Neuronal stem cell (in vitro differentiated cells): Measurements from ENCODE around the gene BCAS3.
A peak's percentile ranks its signal among the peaks of the same experiment; 100 is the strongest.

Experiments
- DNase-seq: peaks from one replicate; pipeline ENCODE4 v3.0.0-alpha.2; 2013; ENCODE audit warnings: low spot score
- H2AFZ ChIP-seq: one replicate; pipeline ENCODE4 v1.6.1; 2013; ENCODE audit warnings: mild to moderate bottlenecking, low read length, inconsistent platforms
- H2AK5ac ChIP-seq: 2 replicates; pipeline ENCODE4 v1.6.1; 2013; ENCODE audit warnings: low read depth, mild to moderate bottlenecking, inconsistent platforms, low read length, moderate library complexity, mixed read lengths
- H2BK120ac ChIP-seq: 2 replicates; pipeline ENCODE4 v1.6.1; 2013; ENCODE audit warnings: low read depth, mild to moderate bottlenecking, inconsistent platforms, low read length, moderate library complexity, mixed read lengths
- H2BK12ac ChIP-seq: one replicate; pipeline ENCODE4 v1.6.1; 2013; ENCODE audit warnings: low read length, inconsistent platforms
- H2BK15ac ChIP-seq: 2 replicates; pipeline ENCODE4 v1.6.1; 2013; ENCODE audit warnings: mild to moderate bottlenecking, low read length, inconsistent platforms, mixed read lengths
- H2BK5ac ChIP-seq: one replicate; pipeline ENCODE4 v1.6.1; 2013; ENCODE audit warnings: inconsistent platforms, mild to moderate bottlenecking, low read length, moderate library complexity
- H3K14ac ChIP-seq: one replicate; pipeline ENCODE4 v1.6.1; 2013; ENCODE audit warnings: low read length, inconsistent platforms
- H3K18ac ChIP-seq: 2 replicates; pipeline ENCODE4 v1.6.1; 2013; ENCODE audit warnings: low read length, inconsistent platforms
- H3K23ac ChIP-seq: 2 replicates; pipeline ENCODE4 v1.6.1; 2013; ENCODE audit warnings: low read depth, mild to moderate bottlenecking, mixed read lengths, low read length, inconsistent platforms; ENCODE audit not compliant: poor library complexity
- H3K27ac ChIP-seq: replicated peaks from 3 replicates; pipeline ENCODE4 v1.5.1; 2013; ENCODE audit warnings: low read length, inconsistent platforms
- H3K27me3 ChIP-seq, 3 experiments: 2 replicates each; pipeline ENCODE4 v1.6.1; 2013; ENCODE audit warnings: low read length in 3 of 3, mild to moderate bottlenecking in 2 of 3, inconsistent platforms in 1 of 3, low read depth in 1 of 3, mixed read lengths in 1 of 3, moderate library complexity in 1 of 3; ENCODE audit not compliant: control insufficient read depth in 3 of 3, insufficient read depth in 3 of 3
- H3K36me3 ChIP-seq, 2 donors: replicated peaks in 1 of 2; 2 replicates each; pipeline ENCODE4 v1.6.1; 2013; ENCODE audit warnings: low read length in 2 of 2; ENCODE audit not compliant: control insufficient read depth in 2 of 2, insufficient read depth in 2 of 2
- H3K4ac ChIP-seq: 2 replicates; pipeline ENCODE4 v1.6.1; 2013; ENCODE audit warnings: inconsistent platforms, mild to moderate bottlenecking, low read length, moderate library complexity
- H3K4me1 ChIP-seq, 2 donors: 1 replicate in 1 of 2; 2 replicates in 1 of 2; pipeline ENCODE4 v1.6.1; 2013; ENCODE audit warnings: low read length in 2 of 2, low read depth in 1 of 2; ENCODE audit not compliant: control insufficient read depth in 2 of 2, insufficient read depth in 1 of 2
- H3K4me2 ChIP-seq: one replicate; pipeline ENCODE4 v1.6.1; 2013; ENCODE audit warnings: mild to moderate bottlenecking, low read length, inconsistent platforms; ENCODE audit not compliant: insufficient read depth, poor library complexity, severe bottlenecking
- H3K4me3 ChIP-seq, 2 donors: 2 replicates each; pipeline ENCODE4 v1.5.1; 2013; ENCODE audit warnings: low read length in 2 of 2, mild to moderate bottlenecking in 2 of 2, inconsistent platforms in 1 of 2, moderate library complexity in 1 of 2
- H3K79me1 ChIP-seq: one replicate; pipeline ENCODE4 v1.6.1; 2013; ENCODE audit warnings: low read depth, mild to moderate bottlenecking, inconsistent platforms, low read length, moderate library complexity
- H3K9ac ChIP-seq: one replicate; pipeline ENCODE4 v1.6.1; 2013; ENCODE audit warnings: mild to moderate bottlenecking, low read depth, low read length, inconsistent platforms; ENCODE audit not compliant: poor library complexity
- H3K9me3 ChIP-seq, 2 donors: replicated peaks in 1 of 2; 2 replicates each; pipeline versions ENCODE3 to v1.6.1; 2013; ENCODE audit warnings: low read length in 2 of 2, mild to moderate bottlenecking in 2 of 2, inconsistent platforms in 1 of 2, low read depth in 1 of 2, mixed read lengths in 1 of 2, moderate library complexity in 1 of 2; ENCODE audit not compliant: control insufficient read depth in 2 of 2, insufficient read depth in 1 of 2
- H4K8ac ChIP-seq: one replicate; pipeline ENCODE4 v1.6.1; 2013; ENCODE audit warnings: low read depth, mild to moderate bottlenecking, inconsistent platforms, low read length, moderate library complexity
- H4K91ac ChIP-seq: one replicate; pipeline ENCODE4 v1.6.1; 2013; ENCODE audit warnings: low read length, low read depth, mild to moderate bottlenecking, inconsistent platforms; ENCODE audit not compliant: poor library complexity
- WGBS, 2 donors: extraction: QIAGEN DNeasy Blood & Tissue Kit; methylation state at CpG; one replicate each; pipeline ENCODE4 v1.1.7; 2013; ENCODE audit warnings: missing lambda C conversion rate in 2 of 2, mixed read lengths in 1 of 2; ENCODE audit not compliant: insufficient read length in 2 of 2, insufficient replicate concordance in 1 of 2; ENCODE audit errors: extremely low coverage in 2 of 2; 5-methylcytosine and 5-hydroxymethylcytosine counted together

BCAS3 gene

DNA sequence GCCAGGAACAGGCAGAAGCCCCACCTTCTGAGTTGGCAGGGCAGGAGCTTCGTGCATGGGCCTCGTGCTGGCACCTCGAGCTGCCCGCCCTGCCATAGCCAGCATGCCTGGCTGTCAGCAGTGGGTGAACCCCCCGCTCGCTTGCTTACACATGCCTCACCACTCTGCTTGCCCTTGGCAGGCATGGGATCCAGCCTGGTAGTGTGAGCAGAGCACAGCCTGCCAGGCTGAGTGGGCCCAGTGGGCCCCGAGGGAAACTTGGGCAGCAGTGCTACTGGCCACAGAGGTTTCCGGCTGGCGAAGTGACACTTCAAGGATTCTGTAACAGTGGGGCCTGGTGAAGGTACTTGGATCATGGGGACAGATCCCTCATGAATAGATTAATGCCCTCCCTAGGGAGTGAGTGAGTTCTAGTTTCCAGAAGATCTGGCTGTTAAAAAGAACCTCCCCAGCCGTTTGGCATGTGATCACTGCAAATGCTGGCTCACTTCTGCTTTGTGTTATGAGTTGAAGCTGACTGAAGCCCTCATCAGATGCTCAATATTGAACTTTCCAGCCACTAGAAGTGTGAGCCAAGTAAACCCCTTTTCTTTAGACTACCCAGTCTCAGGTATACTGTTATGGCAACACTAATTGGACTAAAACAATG is 114.7 kb downstream of the BCAS3 start:
- H3K27ac ChIP-seq = no peak overlapping the region
- no CpG with 5 or more reads among the region's 10 CpGs for WGBS, 2 donors
- no peak overlapping the region for H3K4ac ChIP-seq
- no peaks in the 10 kb centered on the region for H3K27me3 ChIP-seq
- no peak overlapping the region for H3K4me2 ChIP-seq
- no peak overlapping the region for H2AFZ ChIP-seq
- H3K79me1 ChIP-seq = peaks cover 3% of the 10 kb centered on the region
- no peak for DNase-seq
- H3K14ac ChIP-seq = peak overlapping the region; percentile 94
- H4K8ac ChIP-seq = peak overlapping the region; percentile 3
- H3K9me3 ChIP-seq = no peaks in the 10 kb centered on the region
- no peak overlapping the region for H2BK15ac ChIP-seq
- H2BK5ac ChIP-seq = peak overlapping the region; percentile 39
- no peak overlapping the region for H3K4me3 ChIP-seq
- H3K23ac ChIP-seq = no peak overlapping the region
- peak overlapping the region; percentile 44 for H3K18ac ChIP-seq
- peak overlapping the region; percentile 89 for H4K91ac ChIP-seq
- no peaks in the 10 kb centered on the region for H3K36me3 ChIP-seq
- H2AK5ac ChIP-seq = peak overlapping the region; percentile 90
- no peak overlapping the region for H2BK120ac ChIP-seq
- no peaks in the 10 kb centered on the region for H3K4me1 ChIP-seq
- H3K9ac ChIP-seq = no peak overlapping the region
- H2BK12ac ChIP-seq = no peak overlapping the region

DNA sequence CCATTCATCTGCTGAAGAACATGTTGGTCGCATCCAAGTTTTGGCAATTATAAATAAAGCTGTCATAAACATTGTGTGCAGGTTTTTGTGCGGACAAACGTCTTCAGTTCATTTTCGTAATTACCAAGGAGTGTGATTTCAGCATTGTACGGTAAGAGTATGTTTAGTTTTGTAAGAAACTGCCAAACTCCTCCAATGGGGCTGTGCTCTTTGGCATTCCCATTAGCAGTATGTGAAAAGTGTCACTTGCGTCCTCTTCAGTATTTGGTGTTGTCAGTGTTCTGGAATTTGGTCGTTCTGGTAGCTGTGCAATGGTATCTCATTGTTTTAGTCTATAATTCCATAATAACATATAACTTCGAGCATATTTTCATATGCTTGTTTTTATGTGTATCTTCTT is 120.9 kb downstream of the BCAS3 start:
- no CpG with 5 or more reads among the region's 8 CpGs for WGBS, 2 donors
- no peak overlapping the region for H3K14ac ChIP-seq

DNA sequence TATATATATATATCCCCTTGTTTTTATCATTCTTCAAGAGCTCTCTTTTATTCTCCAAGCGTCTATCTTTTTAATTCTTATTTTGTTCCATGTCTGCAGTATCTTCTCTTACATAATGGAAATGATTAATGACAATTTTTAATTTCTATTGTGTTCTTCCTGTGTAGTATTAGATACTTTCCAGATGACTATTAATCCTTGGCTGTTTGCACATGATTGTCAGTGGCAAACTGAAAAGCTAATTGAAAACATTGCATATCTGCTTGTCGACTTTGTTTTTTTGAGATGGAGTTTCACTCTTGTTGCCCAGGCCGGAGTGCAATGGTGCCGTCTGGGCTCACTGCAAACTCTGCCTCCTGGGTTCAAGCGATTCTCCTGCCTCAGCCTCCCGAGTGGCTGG is 124.7 kb downstream of the BCAS3 start:
- WGBS, 2 donors = no CpG with 5 or more reads among the region's 6 CpGs
- H3K27me3 ChIP-seq = no peaks in the 10 kb centered on the region
- H3K27ac ChIP-seq = no peak overlapping the region

More for the DNA sequence above, 120.9 kb downstream of the BCAS3 start:
- Histone ChIP-seq H2AK5ac (no peak overlapping the region), H3K27ac (no peak overlapping the region), H2BK12ac (no peak overlapping the region), H3K4me3 (no peak overlapping the region), H3K4me1 (no peaks in the 10 kb centered on the region), H3K9ac (no peak overlapping the region), H2AFZ (no peak overlapping the region), H3K36me3 (no peaks in the 10 kb centered on the region), H3K23ac (no peak overlapping the region), H2BK120ac (no peak overlapping the region), H3K79me1 (no peaks in the 10 kb centered on the region), H4K91ac (no peak overlapping the region), H3K9me3 (no peaks in the 10 kb centered on the region), H4K8ac (no peak overlapping the region), H3K27me3 (no peaks in the 10 kb centered on the region), H3K4ac (no peak overlapping the region), H2BK15ac (no peak overlapping the region), H3K18ac (no peak overlapping the region), H2BK5ac (no peak overlapping the region), H3K4me2 (no peak overlapping the region)
- no peak for DNase-seq

DNA sequence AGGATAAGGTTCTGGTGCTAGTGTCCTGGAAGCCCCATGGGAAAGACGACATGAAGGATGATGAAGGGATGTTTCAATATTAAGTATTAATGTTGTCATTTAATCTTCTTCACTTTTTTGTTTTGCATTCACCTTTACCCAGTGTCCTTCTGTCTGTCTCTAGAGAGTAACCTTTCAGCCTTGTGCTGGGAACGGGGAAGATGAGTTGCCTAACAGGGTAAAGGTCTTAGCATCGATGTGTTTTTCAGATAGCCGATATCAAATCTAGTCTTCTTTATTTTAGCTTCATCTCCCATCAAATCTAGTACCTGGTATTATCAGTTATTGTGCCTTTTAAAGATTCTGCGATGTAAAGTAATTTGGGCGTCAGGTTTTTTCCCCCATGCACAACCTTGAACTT is 125.4 kb downstream of the BCAS3 start:
- no peak overlapping the region for H3K23ac ChIP-seq
- H3K27ac ChIP-seq = no peak overlapping the region
- no peaks in the 10 kb centered on the region for H3K9me3 ChIP-seq
- no peak overlapping the region for H2BK120ac ChIP-seq
- DNase-seq = no peak
- H4K8ac ChIP-seq = no peak overlapping the region
- H2AFZ ChIP-seq = no peak overlapping the region
- no peak overlapping the region for H4K91ac ChIP-seq
- H3K4me2 ChIP-seq = no peak overlapping the region
- no peak overlapping the region for H3K9ac ChIP-seq
- no peak overlapping the region for H3K4ac ChIP-seq
- H3K27me3 ChIP-seq = no peaks in the 10 kb centered on the region
- H3K4me3 ChIP-seq = no peak overlapping the region
- WGBS, 2 donors = no CpG with 5 or more reads among the region's 6 CpGs
- no peak overlapping the region for H3K18ac ChIP-seq
- no peaks in the 10 kb centered on the region for H3K79me1 ChIP-seq
- no peak overlapping the region for H3K14ac ChIP-seq
- H2BK15ac ChIP-seq = no peak overlapping the region
- no peak overlapping the region for H2BK12ac ChIP-seq
- H3K36me3 ChIP-seq = no peaks in the 10 kb centered on the region
- no peak overlapping the region for H2AK5ac ChIP-seq
- H3K4me1 ChIP-seq = no peaks in the 10 kb centered on the region
- H2BK5ac ChIP-seq = no peak overlapping the region

More for the DNA sequence above, 124.7 kb downstream of the BCAS3 start:
- H2BK15ac ChIP-seq = no peak overlapping the region
- H4K91ac ChIP-seq = no peak overlapping the region
- H2BK12ac ChIP-seq = no peak overlapping the region
- no peak overlapping the region for H3K23ac ChIP-seq
- H2BK5ac ChIP-seq = no peak overlapping the region
- no peak overlapping the region for H3K4me3 ChIP-seq
- H3K9ac ChIP-seq = no peak overlapping the region
- H3K18ac ChIP-seq = no peak overlapping the region
- no peak overlapping the region for H3K4me2 ChIP-seq
- H3K36me3 ChIP-seq = no peaks in the 10 kb centered on the region
- H3K14ac ChIP-seq = no peak overlapping the region
- no peak overlapping the region for H2AK5ac ChIP-seq
- H3K9me3 ChIP-seq = no peaks in the 10 kb centered on the region
- no peak overlapping the region for H4K8ac ChIP-seq
- H3K4me1 ChIP-seq = no peaks in the 10 kb centered on the region
- H3K4ac ChIP-seq = no peak overlapping the region
- H2AFZ ChIP-seq = no peak overlapping the region
- DNase-seq = no peak
- H3K79me1 ChIP-seq = no peaks in the 10 kb centered on the region
- H2BK120ac ChIP-seq = no peak overlapping the region
